NCI-H1694 treated with DMSO at 0.1 percent for 48 hours (cell line): ENCODE measurements around the gene IL6.
"Not testable (repeated sequence)": the region's sequence is repeated elsewhere in the genome, so short reads cannot be mapped to it uniquely, and the experiment has no call there.

Source experiments
- DNase-seq: peaks from one replicate; lab custom pipeline; 2025; lab: John Stamatoyannopoulos, UW

The IL6 gene

GRCh38 chr7:22703978-22704610 lies 22.9 kb upstream of the IL6 start:
- DNase-seq, result not testable (repeated sequence)

- DNase-seq, result not testable (repeated sequence)
Measured at GRCh38 chr7:22704722-22705121, 22.3 kb upstream of the IL6 start.

DNA sequence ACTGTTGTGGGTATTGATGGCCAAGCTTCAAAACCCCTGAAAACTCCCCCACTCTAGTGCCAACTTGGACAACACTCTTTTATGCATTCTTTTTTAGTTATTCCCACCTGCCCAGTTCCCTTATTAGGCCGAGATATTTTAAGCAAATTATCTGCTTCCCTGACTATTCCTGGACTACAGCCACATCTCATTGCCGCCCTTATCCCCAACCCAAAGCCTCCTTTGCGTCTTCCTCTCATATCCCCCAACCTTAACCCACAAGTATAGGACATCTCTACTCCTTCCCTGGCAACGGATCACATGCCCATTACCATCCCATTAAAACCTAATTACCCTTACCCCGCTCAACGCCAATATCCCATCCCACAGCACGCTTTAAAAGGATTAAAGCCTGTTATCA lies 21.1 kb upstream of the IL6 start:
- not testable (repeated sequence) for DNase-seq

GRCh38 chr7:22707026-22707691 lies 19.8 kb upstream of the IL6 start:
- not testable (repeated sequence) for DNase-seq

GRCh38 chr7:22708214-22708613 lies 18.8 kb upstream of the IL6 start:
- not testable (repeated sequence) for DNase-seq

- DNase-seq, result not testable (repeated sequence)
Measured at GRCh38 chr7:22708677-22709061, 18.3 kb upstream of the IL6 start.

DNA sequence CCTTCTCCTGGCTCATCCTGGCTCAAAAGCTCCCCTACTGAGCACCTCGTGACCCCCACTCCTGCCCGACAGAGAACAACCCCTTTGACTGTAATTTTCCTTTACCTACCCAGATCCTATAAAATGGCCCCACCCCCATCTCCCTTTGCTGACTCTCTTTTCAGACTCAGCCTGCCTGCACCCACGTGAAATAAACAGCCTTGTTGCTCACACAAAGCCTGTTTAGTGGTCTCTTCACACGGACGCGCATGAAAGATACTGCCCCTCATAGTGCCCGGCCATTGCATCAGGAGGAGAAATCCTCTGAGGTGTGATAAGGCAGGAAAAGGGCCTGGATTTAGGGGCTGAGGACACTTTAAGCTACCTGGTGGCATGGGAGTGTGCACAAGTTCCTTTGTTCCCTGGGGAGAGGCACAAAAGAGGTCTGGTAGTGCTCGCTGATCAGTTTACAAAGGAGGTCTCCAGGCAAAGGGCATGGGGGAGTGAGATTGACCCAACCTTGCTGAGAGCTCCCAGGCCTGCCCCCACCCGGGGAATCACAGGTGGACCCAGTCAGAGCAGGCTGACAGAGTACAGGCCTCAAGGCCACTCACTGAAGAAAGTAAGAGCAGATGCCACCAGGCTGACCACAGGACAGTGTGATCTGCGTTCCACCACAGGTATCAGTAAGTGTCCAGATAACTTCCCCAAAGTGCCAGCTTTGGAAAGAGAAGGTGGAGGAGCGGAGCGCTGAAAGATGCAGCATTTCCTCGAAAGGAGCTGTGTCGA lies 17.8 kb upstream of the IL6 start:
- DNase-seq, result not testable (repeated sequence)

- DNase-seq, result no peak
Measured at GRCh38 chr7:22709857-22710256, 17.1 kb upstream of the IL6 start.

- DNase-seq, result no peak
Measured at GRCh38 chr7:22712999-22713398, 14.0 kb upstream of the IL6 start.

- no peak for DNase-seq
Measured at GRCh38 chr7:22713463-22713862, 13.5 kb upstream of the IL6 start.

DNA sequence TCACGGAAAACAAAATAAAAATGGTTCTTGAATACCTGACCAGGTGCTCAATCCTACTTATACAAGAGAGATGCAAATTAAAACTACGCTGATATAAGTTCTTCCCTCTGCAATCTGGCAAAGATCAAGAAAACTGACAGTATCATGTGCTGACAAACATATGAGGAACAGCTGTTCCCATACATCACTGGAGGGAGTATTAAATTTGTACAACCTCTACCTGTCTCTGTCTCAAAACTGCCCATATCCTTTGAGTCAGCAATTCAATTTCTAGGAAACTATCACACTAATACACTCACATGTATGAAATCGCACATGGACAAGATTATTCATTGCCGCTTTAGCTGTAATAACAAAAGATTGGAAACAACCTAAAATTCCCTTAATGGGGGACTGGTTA lies 11.0 kb upstream of the IL6 start:
- DNase-seq, result no peak

DNA sequence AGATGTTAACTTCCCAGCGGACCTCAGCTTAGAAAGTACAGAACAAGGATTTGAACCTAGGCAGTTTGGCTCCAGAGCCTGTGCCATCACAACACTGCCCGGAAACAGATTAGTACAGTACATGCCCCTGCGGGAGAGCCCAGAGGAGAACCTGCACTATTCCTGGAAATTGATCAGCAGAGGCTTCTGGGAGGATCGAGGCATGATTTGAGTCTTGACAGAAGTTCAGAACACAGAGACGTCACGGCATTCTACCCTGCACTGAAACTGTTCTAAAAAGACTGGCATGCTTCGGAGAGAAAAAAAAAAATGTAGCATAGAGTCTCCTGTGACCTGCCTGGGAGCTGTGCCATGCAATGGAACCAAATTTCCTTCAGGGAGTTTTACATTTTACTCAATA lies 9.2 kb upstream of the IL6 start:
- no peak for DNase-seq

- no peak for DNase-seq
Measured at GRCh38 chr7:22718200-22718711, 8.7 kb upstream of the IL6 start.

DNA sequence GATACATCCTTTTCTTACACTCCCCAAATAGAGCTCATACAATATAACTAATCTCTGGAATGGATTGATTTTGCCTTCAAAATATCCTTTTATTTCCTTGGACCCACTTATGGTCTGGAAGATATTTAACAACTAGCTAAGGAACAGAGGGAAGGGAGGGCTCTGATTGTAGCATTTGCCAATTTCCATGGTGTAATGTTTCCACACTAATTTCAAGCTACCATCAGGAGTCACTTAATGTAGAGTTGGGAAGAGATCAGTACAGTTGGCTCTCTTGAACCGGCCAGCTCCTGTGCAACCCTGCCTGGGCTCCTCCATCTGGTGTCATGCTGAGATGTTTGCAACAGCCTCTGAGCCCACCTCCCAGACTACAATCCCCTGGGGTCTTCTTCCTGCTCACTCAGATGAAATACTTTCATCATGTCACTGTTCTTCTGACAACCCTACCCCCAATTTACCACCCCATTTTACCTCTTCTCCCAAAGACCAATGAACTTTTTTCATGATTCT lies 8.0 kb upstream of the IL6 start:
- no peak for DNase-seq

DNA sequence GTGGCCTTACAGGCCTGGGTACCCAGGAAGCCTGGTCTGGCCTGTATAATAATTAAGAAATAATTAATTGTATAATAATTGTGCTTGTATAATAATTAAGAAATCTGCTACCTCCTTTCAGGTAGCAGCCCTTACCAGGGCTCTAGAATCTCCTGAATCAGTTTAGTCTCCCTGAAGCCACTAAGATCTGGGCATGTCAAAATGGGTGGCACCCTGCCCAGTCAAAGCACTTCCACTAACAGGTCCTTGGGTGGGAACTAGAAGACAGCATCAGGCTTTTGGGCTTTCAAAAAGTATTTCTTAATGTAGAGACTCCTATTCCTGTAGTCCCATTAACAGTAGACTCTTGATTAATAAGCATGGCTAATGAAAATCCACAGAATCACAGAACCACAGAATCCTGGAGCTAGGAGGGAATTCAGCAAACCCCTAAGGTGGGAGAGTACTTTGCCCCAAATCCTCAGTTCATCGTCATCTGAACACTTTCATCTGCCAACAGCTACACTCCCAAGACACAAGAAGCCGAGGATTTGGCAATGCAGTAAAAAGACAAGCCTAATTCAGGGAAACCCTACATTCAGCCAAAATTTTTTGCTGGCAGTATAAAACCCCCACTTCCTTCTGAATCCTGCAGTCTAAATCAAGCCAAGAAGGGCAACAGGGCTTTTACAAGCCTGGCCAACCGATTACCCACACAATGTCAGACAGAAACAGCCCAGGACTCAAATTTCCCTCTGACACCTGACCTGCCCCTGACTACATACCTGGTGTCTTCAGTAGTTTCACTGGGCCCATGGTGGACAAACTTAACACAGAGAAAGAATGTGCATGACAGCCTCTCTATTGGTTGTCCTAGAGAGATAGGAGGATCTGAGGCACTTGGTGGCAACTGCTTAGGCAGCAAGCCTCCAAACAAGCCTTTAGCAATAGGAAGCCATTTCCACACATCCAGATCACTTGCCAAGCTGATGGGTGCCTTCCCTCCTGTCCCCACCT lies 5.9 kb upstream of the IL6 start:
- no peak for DNase-seq

DNA sequence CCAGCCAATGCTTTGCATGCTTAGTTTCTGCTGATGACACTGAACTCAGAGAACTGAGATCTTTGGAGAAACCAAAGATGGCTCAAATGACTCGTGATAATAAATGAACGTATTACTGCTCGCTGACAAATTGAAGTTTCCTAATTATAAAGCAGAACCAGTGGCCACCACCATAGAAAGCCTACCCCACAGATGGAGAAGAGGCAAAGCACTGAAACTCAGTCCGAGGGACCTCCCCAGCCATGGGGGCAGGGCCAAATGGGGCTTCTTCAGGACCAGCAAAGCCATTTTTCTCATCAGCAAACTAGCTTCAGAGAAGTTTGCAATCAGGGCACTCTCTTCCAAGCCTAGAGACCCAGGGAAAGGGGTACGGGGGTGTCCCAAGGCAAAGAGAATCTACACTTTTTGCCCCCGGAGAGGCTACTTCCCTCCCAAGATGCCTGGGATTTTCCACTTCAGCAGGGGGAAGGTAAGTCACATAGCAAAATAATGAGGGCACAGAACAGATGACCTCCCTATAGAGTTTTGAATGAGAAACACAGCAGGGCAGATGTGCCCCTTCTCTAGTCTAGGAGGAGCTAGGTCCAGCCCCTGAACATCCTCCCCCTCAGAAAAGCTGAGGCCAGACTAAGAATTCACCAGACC lies 4.3 kb upstream of the IL6 start:
- DNase-seq, result no peak

GRCh38 chr7:22723181-22723601 lies 3.8 kb upstream of the IL6 start:
- no peak for DNase-seq

DNA sequence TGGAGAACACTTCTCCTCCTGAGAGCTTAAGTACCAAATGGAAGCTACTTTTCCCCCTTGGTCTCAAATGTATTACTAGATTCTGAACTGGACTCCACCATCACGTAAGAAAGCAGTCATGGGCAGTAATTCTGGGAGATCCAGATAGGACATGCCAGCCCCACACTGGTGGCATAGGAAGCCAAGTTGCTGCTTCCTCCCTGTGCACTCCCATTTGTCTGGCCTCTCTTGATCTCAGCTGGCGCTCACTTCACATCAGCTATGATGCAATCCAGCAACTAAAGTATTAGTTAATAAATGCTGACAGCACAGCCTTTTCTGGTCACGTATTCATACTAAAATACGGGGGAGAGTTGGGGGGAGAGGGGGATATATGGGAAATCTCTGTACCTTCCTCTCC lies 3.4 kb upstream of the IL6 start:
- no peak for DNase-seq

GRCh38 chr7:22724861-22725260 lies 2.1 kb upstream of the IL6 start:
- no peak for DNase-seq

DNA sequence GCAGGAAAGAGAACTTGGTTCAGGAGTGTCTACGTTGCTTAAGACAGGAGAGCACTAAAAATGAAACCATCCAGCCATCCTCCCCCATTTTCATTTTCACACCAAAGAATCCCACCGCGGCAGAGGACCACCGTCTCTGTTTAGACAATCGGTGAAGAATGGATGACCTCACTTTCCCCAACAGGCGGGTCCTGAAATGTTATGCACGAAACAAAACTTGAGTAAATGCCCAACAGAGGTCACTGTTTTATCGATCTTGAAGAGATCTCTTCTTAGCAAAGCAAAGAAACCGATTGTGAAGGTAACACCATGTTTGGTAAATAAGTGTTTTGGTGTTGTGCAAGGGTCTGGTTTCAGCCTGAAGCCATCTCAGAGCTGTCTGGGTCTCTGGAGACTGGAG lies 1.4 kb upstream of the IL6 start:
- DNase-seq, result peak; percentile 26

GRCh38 chr7:22726345-22726906 lies 574 bp upstream of the IL6 start:
- DNase-seq, result peak; percentile 12
